KOPT-K1 (cell line): ENCODE results near the gene CANX.
A peak's percentile ranks its signal among the peaks of the same experiment; 100 is the strongest.
"Not testable (repeated sequence)": the region's sequence is repeated elsewhere in the genome, so short reads cannot be mapped to it uniquely, and the experiment has no call there.

Experiments used
- H3K27ac ChIP-seq: fragments of 200-600 bp; sonication (generic); 2 replicates; pipeline ENCODE4 v1.5.1; 2016; ENCODE audit warnings: antibody characterized with exemption, mild to moderate bottlenecking, low read depth, low read length; ENCODE audit not compliant: poor library complexity, severe bottlenecking
- H3K36me3 ChIP-seq: fragments of 200-600 bp; sonication (generic); 2 replicates; pipeline ENCODE4 v1.5.1; 2017; ENCODE audit warnings: antibody characterized with exemption, mild to moderate bottlenecking, low read length, moderate library complexity; ENCODE audit not compliant: insufficient read depth
- H3K9me3 ChIP-seq: fragments of 200-600 bp; sonication (generic); 2 replicates; pipeline ENCODE4 v1.5.1; 2017; ENCODE audit warnings: antibody characterized with exemption, low read length, mild to moderate bottlenecking; ENCODE audit not compliant: insufficient read depth, poor library complexity, severe bottlenecking

CANX gene, protein sequence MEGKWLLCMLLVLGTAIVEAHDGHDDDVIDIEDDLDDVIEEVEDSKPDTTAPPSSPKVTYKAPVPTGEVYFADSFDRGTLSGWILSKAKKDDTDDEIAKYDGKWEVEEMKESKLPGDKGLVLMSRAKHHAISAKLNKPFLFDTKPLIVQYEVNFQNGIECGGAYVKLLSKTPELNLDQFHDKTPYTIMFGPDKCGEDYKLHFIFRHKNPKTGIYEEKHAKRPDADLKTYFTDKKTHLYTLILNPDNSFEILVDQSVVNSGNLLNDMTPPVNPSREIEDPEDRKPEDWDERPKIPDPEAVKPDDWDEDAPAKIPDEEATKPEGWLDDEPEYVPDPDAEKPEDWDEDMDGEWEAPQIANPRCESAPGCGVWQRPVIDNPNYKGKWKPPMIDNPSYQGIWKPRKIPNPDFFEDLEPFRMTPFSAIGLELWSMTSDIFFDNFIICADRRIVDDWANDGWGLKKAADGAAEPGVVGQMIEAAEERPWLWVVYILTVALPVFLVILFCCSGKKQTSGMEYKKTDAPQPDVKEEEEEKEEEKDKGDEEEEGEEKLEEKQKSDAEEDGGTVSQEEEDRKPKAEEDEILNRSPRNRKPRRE

GRCh38 chr5:179698935-179699615 lies at the start of gene CANX:
CANX (plus strand) TSS chr5:179698967; CDS start chr5:179705682, 6,715 bp downstream.
- no peaks in the 10 kb centered on the region for H3K9me3 ChIP-seq
- peak within 1 kb of the TSS; percentile 98 for H3K27ac ChIP-seq
- H3K36me3 ChIP-seq = peaks cover 39% of the 10 kb centered on the region

- H3K27ac ChIP-seq, H3K9me3 ChIP-seq, H3K36me3 ChIP-seq: not testable (repeated sequence)
Observed at GRCh38 chr5:179649166-179649703, 49.5 kb upstream of the CANX start.

GRCh38 chr5:179650245-179650644 lies 48.5 kb upstream of the CANX start:
- not testable (repeated sequence) for H3K36me3 ChIP-seq, H3K9me3 ChIP-seq, H3K27ac ChIP-seq

DNA sequence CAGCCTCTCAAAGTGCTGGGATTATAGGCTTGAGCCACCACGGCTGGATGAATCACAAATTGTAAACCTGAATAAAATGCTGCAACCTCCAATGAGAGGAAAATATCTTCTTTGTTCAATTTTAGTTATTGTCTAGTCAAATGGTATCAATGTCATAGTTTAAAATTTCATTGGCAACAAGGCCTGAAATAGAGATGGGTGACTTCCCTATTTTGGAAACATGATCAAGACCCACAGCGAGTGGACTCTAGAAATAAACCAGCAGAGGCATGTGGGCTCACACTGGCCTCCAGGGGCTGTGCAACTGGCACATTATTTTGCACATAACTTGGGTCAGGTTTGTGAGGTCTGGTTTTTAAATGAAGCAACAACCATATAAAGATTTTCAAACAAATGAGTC lies 45.6 kb upstream of the CANX start:
- H3K36me3 ChIP-seq, H3K9me3 ChIP-seq, H3K27ac ChIP-seq: not testable (repeated sequence)

GRCh38 chr5:179657302-179658178 lies 41.2 kb upstream of the CANX start:
- not testable (repeated sequence) for H3K27ac ChIP-seq, H3K36me3 ChIP-seq, H3K9me3 ChIP-seq

DNA sequence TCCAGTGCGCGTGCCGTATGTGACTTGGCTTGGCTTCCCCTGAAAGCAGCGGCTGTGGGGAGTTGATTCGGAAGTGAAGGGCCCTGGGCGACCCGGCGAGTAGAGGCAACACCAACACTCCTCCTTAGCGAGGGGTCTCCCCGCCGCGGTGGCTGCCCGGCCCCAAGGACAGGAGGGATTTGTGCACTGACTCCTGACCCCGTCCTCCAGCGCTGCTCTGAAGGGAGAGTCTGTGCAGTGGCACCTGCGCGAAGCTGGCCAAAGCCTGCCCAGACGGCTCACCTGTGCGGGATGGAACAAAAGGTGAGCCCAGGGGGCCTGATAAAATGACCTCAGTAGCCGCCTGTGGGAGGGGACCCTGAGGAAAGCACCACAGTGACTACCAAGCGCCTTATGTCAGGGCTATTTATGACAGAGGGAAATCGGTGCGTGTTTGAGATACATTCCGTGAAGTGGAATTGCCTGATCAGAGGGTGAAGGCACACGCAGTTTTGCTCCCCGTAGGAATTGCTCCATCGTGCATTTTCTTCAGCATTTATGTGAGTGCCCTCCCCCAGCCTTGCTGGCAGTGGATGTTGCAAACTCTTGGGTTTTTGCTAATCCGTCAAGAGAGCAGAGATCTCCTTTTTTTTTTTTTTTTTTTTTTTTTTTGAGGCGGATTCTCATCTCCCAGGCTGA lies 40.4 kb upstream of the CANX start:
- not testable (repeated sequence) for H3K36me3 ChIP-seq, H3K9me3 ChIP-seq, H3K27ac ChIP-seq

- H3K27ac ChIP-seq, H3K36me3 ChIP-seq, H3K9me3 ChIP-seq: not testable (repeated sequence)
Observed at GRCh38 chr5:179661647-179662046, 37.1 kb upstream of the CANX start.

DNA sequence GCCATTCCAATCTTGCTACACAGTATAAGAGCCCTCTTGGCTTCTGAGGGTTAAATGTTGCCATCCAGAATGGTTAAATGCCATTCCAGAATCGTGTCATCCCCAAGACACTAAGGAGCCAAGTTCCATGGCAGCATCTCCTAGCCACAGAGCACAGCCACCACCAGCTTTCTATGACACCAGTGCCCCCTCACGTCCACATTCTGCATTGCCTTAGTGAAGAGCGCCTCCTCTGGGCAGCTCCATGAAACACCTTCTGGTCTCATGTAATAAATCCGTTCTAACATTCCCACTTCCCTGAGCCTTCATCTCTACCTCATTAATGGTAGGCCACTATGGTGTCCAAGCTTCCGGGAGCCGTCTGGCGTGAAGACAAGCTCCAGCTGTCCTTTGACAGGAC lies 30.4 kb upstream of the CANX start:
- no peaks in the 10 kb centered on the region for H3K9me3 ChIP-seq
- no peak overlapping the region for H3K27ac ChIP-seq
- no peaks in the 10 kb centered on the region for H3K36me3 ChIP-seq

DNA sequence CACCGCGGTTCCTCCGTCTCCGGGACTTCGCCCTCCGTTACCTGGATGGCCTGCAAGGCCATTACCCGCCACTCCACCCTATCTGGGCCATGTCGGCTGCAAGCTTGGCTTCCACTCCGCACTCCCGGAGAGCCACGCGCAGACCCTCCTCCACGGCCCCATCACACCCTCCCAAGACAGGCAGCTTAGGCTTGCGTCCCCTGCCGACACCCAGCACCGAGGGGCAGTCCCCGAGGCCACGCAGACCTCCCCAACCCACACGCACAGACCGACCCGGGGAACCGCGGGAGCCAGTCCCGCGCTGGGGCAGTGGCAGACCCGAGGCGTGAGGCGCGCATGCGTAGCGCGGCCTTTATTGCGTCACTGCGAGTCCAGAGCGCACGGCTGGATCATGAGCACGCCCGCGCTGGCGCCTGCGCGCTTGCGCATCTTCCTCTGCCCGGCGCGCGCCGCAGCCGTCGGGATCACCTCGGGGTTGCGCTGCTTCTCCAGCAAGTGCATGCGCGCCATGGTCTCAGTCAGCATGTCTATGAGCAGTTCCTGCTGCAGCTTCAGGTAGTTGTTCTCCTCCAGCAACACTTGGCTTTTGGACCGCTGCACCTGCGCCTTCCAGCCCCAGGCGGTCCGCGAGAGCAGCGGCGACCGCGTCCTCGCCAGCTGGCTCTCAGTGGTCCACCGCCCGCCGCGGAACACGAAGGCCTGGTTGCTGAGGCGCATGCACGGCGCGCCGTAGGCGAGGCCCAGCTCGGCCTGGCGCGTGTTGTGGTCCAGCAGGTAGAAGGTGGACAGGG lies 20.3 kb upstream of the CANX start:
- Histone ChIP-seq H3K36me3 (peaks cover 8% of the 10 kb centered on the region; the same call in 1 of the 2 replicates), H3K9me3 (no peaks in the 10 kb centered on the region), H3K27ac (peak overlapping the region; percentile 92)

DNA sequence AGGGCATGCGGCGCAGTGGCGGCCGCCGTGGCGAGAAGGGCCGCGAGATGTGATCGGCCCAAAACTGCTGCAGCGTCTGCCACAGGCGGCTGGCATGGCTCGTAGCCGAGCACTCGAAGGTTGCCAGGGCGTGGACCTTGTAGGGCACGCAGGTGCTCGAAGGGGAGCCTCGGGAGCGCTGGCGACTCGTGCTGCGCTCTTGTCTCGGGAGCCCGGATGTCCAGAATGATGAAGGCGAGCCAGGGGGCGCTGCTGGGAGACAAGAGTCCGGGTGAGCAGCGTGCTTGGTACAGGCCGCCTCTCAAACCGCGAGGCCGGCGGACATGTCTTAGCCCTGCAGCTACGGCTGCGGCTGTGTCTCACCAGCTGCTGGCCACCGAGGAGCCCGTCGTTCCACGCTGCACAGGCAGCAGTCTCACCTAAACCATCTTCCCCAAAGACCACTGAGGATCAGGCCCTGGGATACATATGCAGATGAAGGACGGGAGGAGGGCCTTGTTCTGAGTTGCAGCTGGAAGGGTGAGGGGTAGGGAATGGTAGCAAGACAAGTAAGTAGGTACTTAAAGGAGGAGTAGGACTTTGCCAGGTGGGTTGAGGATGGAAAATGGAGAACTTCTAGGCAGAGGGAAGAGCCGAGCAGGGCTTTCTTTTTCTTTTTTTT lies 19.6 kb upstream of the CANX start:
- Histone ChIP-seq H3K9me3 (no peaks in the 10 kb centered on the region), H3K27ac (peak overlapping the region; percentile 92), H3K36me3 (peaks cover 8% of the 10 kb centered on the region; the same call in 1 of the 2 replicates)

DNA sequence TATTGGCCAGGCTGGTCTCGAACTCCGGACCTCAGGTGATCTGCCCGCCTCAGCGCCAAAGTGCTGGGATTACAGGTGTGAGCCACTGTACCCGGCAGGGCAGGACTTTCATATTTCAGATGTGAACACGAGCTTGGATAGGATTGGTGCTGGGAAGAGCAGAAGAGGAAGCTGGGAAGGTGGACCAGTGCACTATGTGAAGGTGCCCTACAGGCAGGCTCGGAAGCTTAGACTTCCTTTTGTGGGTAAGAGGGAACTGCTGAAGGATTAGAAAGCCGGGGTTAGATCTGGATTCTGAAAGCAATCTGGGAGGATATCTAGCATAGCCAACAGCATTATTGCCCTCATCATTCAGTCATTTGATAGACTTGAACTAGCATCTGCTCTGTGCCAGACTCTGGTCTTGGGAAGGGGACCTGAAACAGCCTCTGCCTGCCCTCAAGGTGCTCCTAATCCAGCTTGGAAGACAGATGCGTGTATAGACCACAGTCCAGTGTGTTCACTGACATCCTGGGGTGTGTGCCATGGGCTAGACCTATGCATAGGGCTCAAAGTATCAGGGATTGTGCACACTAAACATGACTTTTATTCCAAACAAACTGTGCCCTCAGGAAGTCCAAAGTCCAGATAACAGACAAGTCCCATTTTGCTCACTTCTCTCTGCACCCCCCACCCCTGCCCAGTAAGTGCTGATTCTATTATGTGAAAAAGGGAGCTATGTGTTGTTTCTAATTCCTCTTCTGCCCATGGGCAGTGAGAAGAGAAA lies 18.6 kb upstream of the CANX start:
- no peak overlapping the region for H3K27ac ChIP-seq
- H3K9me3 ChIP-seq = no peaks in the 10 kb centered on the region
- peaks cover 8% of the 10 kb centered on the region; the same call in 1 of the 2 replicates for H3K36me3 ChIP-seq

DNA sequence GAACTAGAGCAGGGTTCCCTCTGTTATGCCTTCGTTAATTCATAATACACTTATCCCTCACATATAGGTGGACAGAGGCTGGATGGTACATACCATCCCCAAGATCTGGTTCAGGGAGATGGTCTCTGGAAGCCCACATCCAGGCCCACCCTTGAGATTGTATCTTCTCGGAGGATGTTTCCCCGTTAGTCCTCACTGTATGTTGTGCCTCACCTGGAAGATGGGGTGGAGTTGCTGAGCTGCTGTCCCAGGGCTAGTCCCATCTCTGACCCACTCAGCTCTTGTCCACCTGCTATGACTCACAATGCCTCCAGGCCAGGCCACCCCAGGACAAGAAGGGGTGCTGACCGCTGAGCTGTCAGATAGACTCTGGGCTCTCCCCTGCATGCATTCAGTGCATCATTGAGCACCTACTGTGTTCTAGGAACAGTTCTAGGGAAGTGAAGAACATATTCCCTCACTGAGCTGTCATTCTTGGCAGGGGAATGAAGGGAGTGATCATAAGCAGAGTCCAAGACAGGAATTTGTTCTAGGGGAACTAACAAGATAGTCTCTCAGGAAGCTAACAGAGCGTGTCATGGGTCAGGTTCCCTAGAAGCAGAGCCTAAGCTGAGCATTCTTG lies 17.9 kb upstream of the CANX start, which contains the start of gene CBY3:
TSS of gene CBY3 (minus strand) at position 255 of the 622 bp plus-strand sequence. CDS start at position 139, 116 bp downstream.
- Histone ChIP-seq H3K9me3 (no peaks in the 10 kb centered on the region), H3K27ac (no peak within 1 kb of the TSS), H3K36me3 (peaks cover 8% of the 10 kb centered on the region; the same call in 1 of the 2 replicates)
